ENCODE measurements around the gene PRSS36. TPM values are rescaled to one million over a fixed set of nuclear protein-coding genes. Genes with fewer than 3 reads are reported as not detected.
A peak's percentile ranks its signal among the peaks of the same experiment; 100 is the strongest.
"Not testable (repeated sequence)": the region's sequence is repeated elsewhere in the genome, so short reads cannot be mapped to it uniquely, and the experiment has no call there.

Gene PRSS36
- total RNA-seq, 1 donor from 2014 or later: 0.68 TPM

GRCh38 chr16:31148281-31148728 is 1.6 kb downstream of the PRSS36 start:
- H3K27ac Mint-ChIP-seq (ENCODE audit: unreplicated experiment): no peak overlapping the region
- no peak overlapping the region for H3K4me3 Mint-ChIP-seq
- H3K9me3 Mint-ChIP-seq: no peaks in the 10 kb centered on the region
- H3K36me3 Mint-ChIP-seq (ENCODE audit: low read depth): no peaks in the 10 kb centered on the region
- peaks cover 50% of the 10 kb centered on the region for H3K27me3 Mint-ChIP-seq (ENCODE audit: low read depth)
- peaks cover 4% of the 10 kb centered on the region for H3K4me1 Mint-ChIP-seq
- no peak for TF ChIP-seq CTCF (conservative IDR thresholded peaks at IDR 0.05)
- no peak for DNase-seq (ENCODE audit: low read depth, low spot score)

GRCh38 chr16:31147574-31147973 is 2.3 kb downstream of the PRSS36 start:
- Mint-ChIP-seq H3K4me3 (no peak overlapping the region), H3K27ac (ENCODE audit: unreplicated experiment) (no peak overlapping the region), H3K9me3 (no peaks in the 10 kb centered on the region), H3K4me1 (peaks cover 4% of the 10 kb centered on the region), H3K36me3 (ENCODE audit: low read depth) (no peaks in the 10 kb centered on the region), H3K27me3 (ENCODE audit: low read depth) (peaks cover 50% of the 10 kb centered on the region)
- no peak for TF ChIP-seq CTCF (conservative IDR thresholded peaks at IDR 0.05)
- DNase-seq (ENCODE audit: low read depth, low spot score): no peak

- TF ChIP-seq CTCF (conservative IDR thresholded peaks at IDR 0.05): no peak
- Mint-ChIP-seq H3K4me1 (peaks cover 10% of the 10 kb centered on the region), H3K27ac (ENCODE audit: unreplicated experiment) (no peak overlapping the region), H3K4me3 (no peak overlapping the region), H3K9me3 (no peaks in the 10 kb centered on the region), H3K27me3 (ENCODE audit: low read depth) (peaks cover 50% of the 10 kb centered on the region), H3K36me3 (ENCODE audit: low read depth) (no peaks in the 10 kb centered on the region)
- no peak for DNase-seq (ENCODE audit: low read depth, low spot score)
Measured at GRCh38 chr16:31145398-31145990, 4.4 kb downstream of the PRSS36 start.

GRCh38 chr16:31144418-31144817 is 5.4 kb downstream of the PRSS36 start:
- not testable (repeated sequence) for H3K4me1 Mint-ChIP-seq; H3K9me3 Mint-ChIP-seq; H3K27ac Mint-ChIP-seq (ENCODE audit: unreplicated experiment); H3K36me3 Mint-ChIP-seq (ENCODE audit: low read depth); DNase-seq (ENCODE audit: low read depth, low spot score); H3K4me3 Mint-ChIP-seq
- peaks cover 44% of the 10 kb centered on the region for H3K27me3 Mint-ChIP-seq (ENCODE audit: low read depth)

GRCh38 chr16:31143694-31144148 is 6.1 kb downstream of the PRSS36 start:
- H3K36me3 Mint-ChIP-seq (ENCODE audit: low read depth): no peaks in the 10 kb centered on the region
- no peaks in the 10 kb centered on the region for H3K9me3 Mint-ChIP-seq
- peaks cover 39% of the 10 kb centered on the region for H3K27me3 Mint-ChIP-seq (ENCODE audit: low read depth)
- H3K27ac Mint-ChIP-seq (ENCODE audit: unreplicated experiment): no peak overlapping the region
- peaks cover 10% of the 10 kb centered on the region for H3K4me1 Mint-ChIP-seq
- DNase-seq (ENCODE audit: low read depth, low spot score): no peak
- H3K4me3 Mint-ChIP-seq: peak overlapping the region; percentile 55
- TF ChIP-seq CTCF (conservative IDR thresholded peaks at IDR 0.05): no peak

- no peaks in the 10 kb centered on the region for H3K36me3 Mint-ChIP-seq (ENCODE audit: low read depth)
- no peak for TF ChIP-seq CTCF (conservative IDR thresholded peaks at IDR 0.05)
- no peak overlapping the region for H3K27ac Mint-ChIP-seq (ENCODE audit: unreplicated experiment)
- peaks cover 35% of the 10 kb centered on the region for H3K27me3 Mint-ChIP-seq (ENCODE audit: low read depth)
- H3K9me3 Mint-ChIP-seq: no peaks in the 10 kb centered on the region
- H3K4me3 Mint-ChIP-seq: no peak overlapping the region
- no peak for DNase-seq (ENCODE audit: low read depth, low spot score)
- peaks cover 10% of the 10 kb centered on the region for H3K4me1 Mint-ChIP-seq
Measured at GRCh38 chr16:31143011-31143693, 6.7 kb downstream of the PRSS36 start.
